ENCODE measurements around the gene HEXIM2.

DNA sequence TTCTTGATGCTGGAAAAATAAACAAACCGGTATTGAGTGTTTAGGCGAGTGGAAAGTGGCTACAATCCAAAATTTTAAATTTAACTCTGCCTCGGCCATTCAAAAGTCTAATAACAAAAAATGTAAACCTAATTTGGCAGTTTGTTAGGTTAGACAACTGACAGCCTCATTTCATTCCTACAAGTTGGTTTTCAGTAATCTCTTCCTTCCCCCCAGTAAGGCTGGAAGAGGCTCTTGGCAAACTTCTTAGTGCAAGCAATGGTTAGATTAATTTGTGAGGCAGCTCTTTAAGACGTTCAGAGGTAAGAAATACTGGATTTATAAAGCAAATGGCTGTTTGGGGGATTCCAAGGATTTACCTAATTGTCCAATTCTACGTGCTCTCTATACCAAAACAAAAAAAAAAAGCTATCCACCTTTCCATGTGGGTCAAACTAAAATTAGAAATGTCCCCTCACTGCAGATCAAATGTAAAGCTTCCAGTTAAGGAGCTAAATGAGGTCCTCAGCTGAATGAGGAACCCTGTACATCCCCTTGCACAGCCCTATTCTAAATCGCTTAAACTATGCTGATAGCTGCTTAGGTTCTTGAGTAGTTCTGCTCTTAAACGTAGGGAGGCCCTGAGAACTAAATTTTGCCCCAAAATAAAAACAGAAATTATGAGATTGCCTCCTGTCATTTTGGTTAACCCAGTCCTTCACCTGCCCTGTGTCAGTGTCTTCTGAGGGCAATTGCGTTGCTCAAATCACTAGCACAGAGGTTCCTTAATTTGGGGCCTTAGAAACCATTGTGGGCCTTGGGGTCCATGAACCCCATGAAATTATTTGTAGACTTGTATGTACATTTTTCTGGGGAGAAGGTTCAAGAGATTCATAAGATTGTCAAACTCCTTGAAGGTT lies 10.5 kb upstream of the HEXIM2 start:
- TF ChIP-seq, protein P1, sequence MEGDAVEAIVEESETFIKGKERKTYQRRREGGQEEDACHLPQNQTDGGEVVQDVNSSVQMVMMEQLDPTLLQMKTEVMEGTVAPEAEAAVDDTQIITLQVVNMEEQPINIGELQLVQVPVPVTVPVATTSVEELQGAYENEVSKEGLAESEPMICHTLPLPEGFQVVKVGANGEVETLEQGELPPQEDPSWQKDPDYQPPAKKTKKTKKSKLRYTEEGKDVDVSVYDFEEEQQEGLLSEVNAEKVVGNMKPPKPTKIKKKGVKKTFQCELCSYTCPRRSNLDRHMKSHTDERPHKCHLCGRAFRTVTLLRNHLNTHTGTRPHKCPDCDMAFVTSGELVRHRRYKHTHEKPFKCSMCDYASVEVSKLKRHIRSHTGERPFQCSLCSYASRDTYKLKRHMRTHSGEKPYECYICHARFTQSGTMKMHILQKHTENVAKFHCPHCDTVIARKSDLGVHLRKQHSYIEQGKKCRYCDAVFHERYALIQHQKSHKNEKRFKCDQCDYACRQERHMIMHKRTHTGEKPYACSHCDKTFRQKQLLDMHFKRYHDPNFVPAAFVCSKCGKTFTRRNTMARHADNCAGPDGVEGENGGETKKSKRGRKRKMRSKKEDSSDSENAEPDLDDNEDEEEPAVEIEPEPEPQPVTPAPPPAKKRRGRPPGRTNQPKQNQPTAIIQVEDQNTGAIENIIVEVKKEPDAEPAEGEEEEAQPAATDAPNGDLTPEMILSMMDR (IDR thresholded peaks at IDR 0.05 in 8 of 11, conservative IDR thresholded peaks at IDR 0.05 in 3 of 11): no peak
- no peak for TF ChIP-seq POLR2AphosphoS5 (IDR thresholded peaks at IDR 0.05)
- no peak for TF ChIP-seq POLR2A (IDR thresholded peaks at IDR 0.05)
